ENCODE data around the gene ZFP57.

Gene ZFP57

GRCh38 chr6:29626948-29627754 is 53.8 kb downstream of the ZFP57 start:
- DNase-seq (ENCODE audit: low read depth in 3 of 3): no peak

GRCh38 chr6:29625337-29625930 is 55.5 kb downstream of the ZFP57 start:
- no peak for DNase-seq (ENCODE audit: low read depth in 3 of 3)

- no peak for DNase-seq (ENCODE audit: low read depth in 3 of 3)
Measured at GRCh38 chr6:29624520-29624961, 56.4 kb downstream of the ZFP57 start.
